BLaER1 treated with 17β-estradiol and CSF1 and Interleukin-3, amounts not matched to agents 10 nM and 100 nM (cell line): ENCODE measurements around the gene SEC14L2.

Experiments
- H3K27ac ChIP-seq, 11 experiments: shearing (Covaris generic); formaldehyde crosslinking; 2 replicates each; pipeline ENCODE4 v1.8.1; 2022
- H3K27me3 ChIP-seq, 11 experiments: shearing (Covaris generic); formaldehyde crosslinking; 2 replicates each; pipeline ENCODE4 v1.8.1; 2022
- H3K36me3 ChIP-seq, 11 experiments: shearing (Covaris generic); formaldehyde crosslinking; 2 replicates each; pipeline ENCODE4 v1.8.1; 2022
- H3K4me1 ChIP-seq, 10 experiments: shearing (Covaris generic); formaldehyde crosslinking; 2 replicates each; pipeline ENCODE4 v1.8.1; 2022
- H3K4me2 ChIP-seq, 11 experiments: shearing (Covaris generic); formaldehyde crosslinking; 2 replicates each; pipeline ENCODE4 v1.8.1; 2022
- H3K4me3 ChIP-seq, 10 experiments: shearing (Covaris generic); formaldehyde crosslinking; 2 replicates each; pipeline ENCODE4 v1.8.1; 2022
- H3K9ac ChIP-seq, 11 experiments: shearing (Covaris generic); formaldehyde crosslinking; 2 replicates each; pipeline ENCODE4 v1.8.1; 2022
- H3K9me3 ChIP-seq, 11 experiments: shearing (Covaris generic); formaldehyde crosslinking; replicated peaks in 1 of 11; 2 replicates each; pipeline ENCODE4 v1.8.1; 2022
- H4K20me1 ChIP-seq, 11 experiments: shearing (Covaris generic); formaldehyde crosslinking; 2 replicates each; pipeline ENCODE4 v1.8.1; 2022
- Cebpa-rat ChIP-seq, 11 experiments: shearing (Covaris generic); IDR thresholded peaks; 2 replicates each; pipeline ENCODE4 v1.8.1; 2022

The SEC14L2 gene

DNA sequence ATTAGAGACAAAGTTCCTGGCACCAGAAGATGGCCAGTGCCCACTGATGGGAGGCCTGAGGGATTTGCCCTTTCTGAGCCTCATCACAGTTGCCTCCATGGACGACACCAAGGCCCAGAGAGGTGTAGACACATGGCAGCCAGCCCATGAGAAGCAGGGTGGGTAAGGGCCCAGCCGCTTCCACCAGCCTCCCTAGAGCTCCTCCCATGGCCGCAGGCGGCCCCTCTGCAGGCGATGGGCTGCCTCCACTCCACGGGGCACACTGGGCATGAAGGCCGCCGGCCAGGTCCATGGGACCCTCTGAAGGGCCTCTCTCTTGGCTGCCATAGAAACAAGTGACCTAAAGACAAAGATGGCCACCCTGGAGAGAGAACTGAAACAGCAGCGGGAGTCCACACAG lies 25.5 kb upstream of the SEC14L2 start:
- H4K20me1 ChIP-seq, result no peaks in the 10 kb centered on the region
- peak overlapping the region in 1 of 11 experiments; percentile 54; a peak in 1 of 22 replicates for H3K9ac ChIP-seq
- no peaks in the 10 kb centered on the region for H3K27me3 ChIP-seq
- no peak overlapping the region for H3K4me3 ChIP-seq
- peak overlapping the region in 9 of 11 experiments; percentile 23 to 59 (median 45); a peak in 18 of 22 replicates for H3K4me2 ChIP-seq
- no peak overlapping the region for H3K27ac ChIP-seq
- peaks cover 0 to 1% (median 0%) of the 10 kb centered on the region in 11 experiments; a peak in 1 of 22 replicates for H3K36me3 ChIP-seq
- H3K9me3 ChIP-seq, result no peaks in the 10 kb centered on the region
- peaks cover 22 to 53% (median 46%) of the 10 kb centered on the region in 10 experiments for H3K4me1 ChIP-seq
- no peak for TF ChIP-seq Cebpa-rat (IDR thresholded peaks at IDR 0.05)

DNA sequence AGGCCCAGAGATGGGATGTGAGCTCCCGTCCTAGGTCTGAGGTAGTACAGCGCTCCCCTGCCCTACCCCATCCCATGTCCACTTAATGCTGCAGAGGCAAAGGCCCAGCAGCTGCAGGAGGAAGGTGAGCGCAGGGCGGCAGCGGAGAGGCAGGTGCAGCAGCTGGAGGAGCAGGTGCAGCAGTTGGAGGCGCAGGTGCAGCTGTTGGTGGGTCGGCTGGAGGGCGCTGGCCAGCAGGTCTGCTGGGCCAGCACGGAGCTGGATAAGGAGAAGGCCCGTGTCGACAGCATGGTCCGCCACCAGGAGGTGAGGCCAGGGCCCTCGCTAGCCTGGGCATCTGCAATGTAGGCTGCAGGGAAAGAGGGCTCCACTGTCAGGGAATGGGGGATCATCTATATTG lies 24.8 kb upstream of the SEC14L2 start:
- Histone ChIP-seq H3K4me2 (peak overlapping the region in 2 of 11 experiments; percentile 71 to 76; a peak in 2 of 22 replicates), H4K20me1 (no peaks in the 10 kb centered on the region), H3K27ac (no peak overlapping the region), H3K36me3 (peaks cover 0 to 5% (median 0%) of the 10 kb centered on the region in 11 experiments; a peak in 4 of 22 replicates), H3K9me3 (no peaks in the 10 kb centered on the region), H3K4me1 (peaks cover 22 to 50% (median 42%) of the 10 kb centered on the region in 10 experiments), H3K9ac (no peak overlapping the region), H3K4me3 (no peak overlapping the region), H3K27me3 (no peaks in the 10 kb centered on the region)
- TF ChIP-seq Cebpa-rat (IDR thresholded peaks at IDR 0.05), result no peak

DNA sequence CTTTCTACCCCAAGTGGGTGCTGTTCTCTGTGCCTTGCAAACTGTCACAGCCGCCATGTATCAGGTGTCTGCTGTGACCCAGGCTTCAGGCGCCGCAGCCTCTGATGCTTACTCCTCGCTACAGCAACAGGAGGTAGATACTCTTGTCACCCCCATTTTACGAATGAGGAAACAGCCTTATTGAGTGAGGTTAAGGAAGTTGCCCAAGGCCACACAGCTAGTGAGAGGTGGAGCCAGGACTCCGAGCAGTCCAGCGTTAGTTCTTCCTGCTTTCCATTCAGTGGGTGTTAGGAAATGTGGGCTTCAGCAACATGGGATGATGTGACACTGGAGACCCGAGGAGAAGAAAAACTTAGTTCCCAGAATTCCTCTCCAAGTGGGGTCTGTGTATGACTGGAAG lies 23.9 kb upstream of the SEC14L2 start:
- no peaks in the 10 kb centered on the region for H3K27me3 ChIP-seq
- H3K4me2 ChIP-seq, result peak overlapping the region in 5 of 11 experiments; percentile 44 to 76 (median 62); a peak in 10 of 22 replicates
- no peak overlapping the region; a peak in 1 of 22 replicates for H3K9ac ChIP-seq
- no peak overlapping the region for H3K4me3 ChIP-seq
- TF ChIP-seq Cebpa-rat (IDR thresholded peaks at IDR 0.05), result no peak
- peak overlapping the region in 4 of 11 experiments; percentile 2 to 26 (median 14); a peak in 3 of 22 replicates for H3K27ac ChIP-seq
- peaks cover 22 to 50% (median 42%) of the 10 kb centered on the region in 10 experiments for H3K4me1 ChIP-seq
- peaks cover 0 to 15% (median 4%) of the 10 kb centered on the region in 11 experiments; a peak in 5 of 22 replicates for H3K36me3 ChIP-seq
- H3K9me3 ChIP-seq, result no peaks in the 10 kb centered on the region
- H4K20me1 ChIP-seq, result no peaks in the 10 kb centered on the region

DNA sequence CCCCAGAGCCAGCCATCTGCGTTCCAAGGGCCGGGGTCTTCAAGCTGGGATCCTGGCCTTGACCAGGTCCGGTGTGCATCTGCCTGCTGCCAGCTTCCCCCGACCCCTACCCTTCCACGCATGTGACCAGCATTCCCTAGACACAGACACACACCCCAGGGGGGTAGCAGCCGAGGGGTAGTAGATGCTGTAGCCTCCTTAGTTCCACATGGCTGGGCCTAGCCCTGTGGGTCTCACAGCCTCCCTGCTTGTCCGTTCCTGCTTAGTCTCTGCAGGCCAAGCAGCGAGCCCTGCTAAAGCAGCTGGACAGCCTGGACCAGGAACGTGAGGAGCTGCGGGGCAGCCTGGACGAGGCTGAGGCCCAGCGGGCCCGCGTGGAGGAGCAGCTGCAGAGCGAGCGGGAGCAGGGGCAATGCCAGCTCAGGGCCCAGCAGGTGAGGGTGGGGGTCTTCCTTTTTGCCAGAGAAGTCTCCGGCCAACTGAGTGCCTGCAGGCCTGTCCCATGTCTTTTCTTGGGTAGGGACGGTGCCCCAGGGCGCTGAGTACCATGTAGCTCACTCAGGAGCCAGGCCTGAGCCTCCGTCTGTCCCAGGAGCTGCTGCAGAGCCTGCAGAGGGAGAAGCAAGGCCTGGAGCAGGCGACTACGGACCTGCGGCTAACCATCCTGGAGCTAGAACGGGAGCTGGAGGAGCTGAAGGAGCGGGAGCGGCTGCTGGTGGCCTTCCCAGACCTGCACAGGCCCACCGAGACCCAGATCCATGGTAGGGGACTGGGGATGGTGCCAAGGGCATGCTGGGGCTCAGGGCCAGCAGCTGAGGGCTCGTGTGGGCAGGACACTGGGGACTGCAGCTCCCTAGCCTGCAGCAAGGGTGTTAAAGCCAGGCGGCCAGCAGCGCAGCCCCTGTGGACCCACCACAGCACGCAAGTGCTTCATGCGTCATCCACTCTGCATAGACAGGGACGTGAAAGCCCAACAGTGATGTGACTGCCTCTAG lies 23.2 kb upstream of the SEC14L2 start:
- Histone ChIP-seq H3K27ac (0 out of 22 replicates have a peak overlapping the region, but pooled peaks of 2 of the 11 experiments have one; percentile 10 to 26), H3K9me3 (no peaks in the 10 kb centered on the region), H3K36me3 (peaks cover 0 to 16% (median 4%) of the 10 kb centered on the region in 11 experiments; a peak in 5 of 22 replicates), H4K20me1 (no peaks in the 10 kb centered on the region), H3K27me3 (no peaks in the 10 kb centered on the region), H3K4me1 (peaks cover 22 to 44% (median 37%) of the 10 kb centered on the region in 10 experiments), H3K9ac (peak overlapping the region in 1 of 11 experiments; percentile 29; a peak in 2 of 22 replicates), H3K4me2 (peak overlapping the region in 5 of 11 experiments; percentile 44 to 76 (median 62); a peak in 9 of 22 replicates), H3K4me3 (no peak overlapping the region)
- TF ChIP-seq Cebpa-rat (IDR thresholded peaks at IDR 0.05), result no peak

DNA sequence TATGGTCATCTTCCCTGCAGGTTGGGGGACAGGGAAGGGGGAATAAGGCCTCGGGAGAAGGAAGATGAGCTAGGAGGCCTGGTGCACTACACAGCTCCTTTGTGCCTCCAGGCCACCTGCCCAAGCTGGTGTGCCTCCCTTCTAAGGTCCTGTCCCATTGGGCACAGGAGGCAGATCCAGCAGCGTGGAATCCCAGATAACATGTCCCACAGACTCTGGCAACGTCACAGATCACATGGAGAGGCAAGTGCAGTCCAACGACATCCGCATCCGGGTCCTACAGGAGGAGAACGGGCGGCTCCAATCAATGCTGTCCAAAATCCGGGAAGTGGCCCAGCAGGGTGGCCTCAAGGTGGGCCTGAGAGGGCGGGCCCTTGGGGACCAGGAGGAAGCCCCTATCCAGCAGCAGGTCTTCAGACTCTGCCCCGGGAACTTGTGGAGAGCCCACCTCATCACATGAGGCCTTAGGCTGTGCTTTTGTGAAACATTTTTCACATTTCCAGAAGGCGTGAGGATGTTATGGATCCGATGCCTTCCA lies 21.4 kb upstream of the SEC14L2 start:
- Histone ChIP-seq H3K9me3 (no peaks in the 10 kb centered on the region), H3K4me3 (no peak overlapping the region), H4K20me1 (no peaks in the 10 kb centered on the region; a peak in 1 of 22 replicates), H3K9ac (no peak overlapping the region), H3K4me2 (no peak overlapping the region), H3K4me1 (peaks cover 15 to 38% (median 32%) of the 10 kb centered on the region in 10 experiments), H3K27ac (no peak overlapping the region), H3K27me3 (no peaks in the 10 kb centered on the region), H3K36me3 (peaks cover 0 to 22% (median 11%) of the 10 kb centered on the region in 11 experiments; a peak in 8 of 22 replicates)
- TF ChIP-seq Cebpa-rat (IDR thresholded peaks at IDR 0.05), result no peak

DNA sequence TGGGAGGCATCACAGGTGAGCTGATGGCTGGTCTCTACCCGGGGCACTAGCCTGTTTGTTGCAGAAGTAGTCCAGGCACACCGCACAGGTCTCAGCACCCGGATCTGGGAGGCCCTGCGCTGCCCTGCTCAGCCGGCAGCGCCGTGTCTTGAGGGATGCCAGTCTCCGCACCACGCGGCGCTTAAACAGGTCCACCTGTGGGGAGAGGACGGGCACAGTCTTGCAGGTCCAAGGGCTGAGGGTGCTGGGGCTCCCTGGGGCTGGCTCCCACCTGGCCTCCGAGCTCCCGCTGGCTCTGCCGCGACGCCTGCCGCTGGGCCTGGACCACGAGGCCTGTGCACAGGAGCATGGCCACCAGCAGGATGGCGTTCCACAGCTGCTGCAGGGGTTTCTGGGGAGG lies 16.8 kb upstream of the SEC14L2 start:
- Histone ChIP-seq H4K20me1 (peaks cover 0 to 4% (median 0%) of the 10 kb centered on the region in 11 experiments; a peak in 1 of 22 replicates), H3K9ac (peak overlapping the region in 2 of 11 experiments; percentile 41 to 59; a peak in 2 of 22 replicates), H3K4me3 (no peak overlapping the region), H3K27me3 (no peaks in the 10 kb centered on the region), H3K9me3 (no peaks in the 10 kb centered on the region), H3K27ac (no peak overlapping the region), H3K4me2 (peak overlapping the region in 10 of 11 experiments; percentile 15 to 57 (median 38); a peak in 12 of 22 replicates), H3K36me3 (peaks cover 0 to 40% (median 19%) of the 10 kb centered on the region in 11 experiments; a peak in 11 of 22 replicates), H3K4me1 (peaks cover 0 to 22% (median 17%) of the 10 kb centered on the region in 10 experiments; a peak in 15 of 20 replicates)
- TF ChIP-seq Cebpa-rat (IDR thresholded peaks at IDR 0.05), result no peak

DNA sequence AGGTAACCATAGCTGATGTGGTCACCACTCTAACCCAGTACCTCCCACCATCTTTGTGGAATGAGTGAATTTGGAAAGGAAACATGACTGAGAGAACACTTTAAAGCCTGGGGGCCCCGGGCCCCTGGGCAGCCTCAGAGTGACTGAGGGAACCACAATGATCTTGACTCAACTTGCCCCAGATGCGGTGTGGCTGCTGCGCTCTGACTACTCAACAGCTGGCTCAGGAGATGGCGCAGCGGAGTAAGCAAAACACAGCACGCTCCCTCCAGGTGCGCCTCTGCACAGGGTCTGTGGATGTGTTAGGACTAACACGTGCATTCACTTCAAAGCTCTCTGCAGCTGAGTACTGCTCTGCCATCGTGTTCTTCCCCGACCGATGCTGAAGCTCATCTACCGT lies 15.6 kb upstream of the SEC14L2 start:
- H3K4me2 ChIP-seq, result no peak overlapping the region; a peak in 1 of 22 replicates

DNA sequence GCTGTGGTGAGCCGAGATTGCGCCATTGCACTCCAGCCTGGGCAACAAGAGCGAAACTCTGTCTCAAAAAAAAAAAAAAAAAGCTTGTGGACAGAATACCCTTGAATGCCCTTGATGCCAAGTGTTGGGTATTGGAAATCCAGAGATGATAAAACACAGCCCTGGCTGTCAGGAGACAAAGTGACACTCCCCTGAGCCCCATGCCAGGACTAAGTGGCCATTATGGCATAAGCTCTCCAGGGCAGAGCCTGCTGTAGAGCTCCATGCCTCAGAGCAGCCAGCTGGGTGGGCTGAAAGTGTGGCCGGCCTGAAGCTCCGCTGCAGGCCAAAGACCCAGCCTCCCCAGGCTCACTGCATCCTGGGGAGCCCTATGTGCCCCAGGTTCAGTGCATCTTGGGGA lies 14.5 kb upstream of the SEC14L2 start:
- Histone ChIP-seq H3K27ac (no peak overlapping the region), H3K27me3 (no peaks in the 10 kb centered on the region), H3K9me3 (no peaks in the 10 kb centered on the region), H3K36me3 (peaks cover 0 to 34% (median 13%) of the 10 kb centered on the region in 11 experiments; a peak in 11 of 22 replicates), H3K9ac (no peak overlapping the region), H3K4me2 (no peak overlapping the region), H3K4me1 (peaks cover 10 to 32% (median 27%) of the 10 kb centered on the region in 10 experiments), H4K20me1 (peaks cover 0 to 4% (median 0%) of the 10 kb centered on the region in 11 experiments; a peak in 2 of 22 replicates), H3K4me3 (no peak overlapping the region)
- TF ChIP-seq Cebpa-rat (IDR thresholded peaks at IDR 0.05), result no peak

More for the DNA sequence above, 15.6 kb upstream of the SEC14L2 start:
- Histone ChIP-seq H3K27ac (no peak overlapping the region), H4K20me1 (peaks cover 0 to 4% (median 0%) of the 10 kb centered on the region in 11 experiments; a peak in 1 of 22 replicates), H3K4me3 (no peak overlapping the region), H3K4me1 (peaks cover 5 to 26% (median 22%) of the 10 kb centered on the region in 10 experiments), H3K36me3 (peaks cover 0 to 40% (median 19%) of the 10 kb centered on the region in 11 experiments; a peak in 11 of 22 replicates), H3K9me3 (no peaks in the 10 kb centered on the region), H3K9ac (no peak overlapping the region), H3K27me3 (no peaks in the 10 kb centered on the region)
- TF ChIP-seq Cebpa-rat (IDR thresholded peaks at IDR 0.05), result no peak
